ENCODE measurements around the gene ALX3. TPM values are rescaled to one million over a fixed set of nuclear protein-coding genes. Genes with fewer than 3 reads are reported as not detected.

Gene ALX3
- total RNA-seq, 1 experiment from 2014 or later, result not detected

DNA sequence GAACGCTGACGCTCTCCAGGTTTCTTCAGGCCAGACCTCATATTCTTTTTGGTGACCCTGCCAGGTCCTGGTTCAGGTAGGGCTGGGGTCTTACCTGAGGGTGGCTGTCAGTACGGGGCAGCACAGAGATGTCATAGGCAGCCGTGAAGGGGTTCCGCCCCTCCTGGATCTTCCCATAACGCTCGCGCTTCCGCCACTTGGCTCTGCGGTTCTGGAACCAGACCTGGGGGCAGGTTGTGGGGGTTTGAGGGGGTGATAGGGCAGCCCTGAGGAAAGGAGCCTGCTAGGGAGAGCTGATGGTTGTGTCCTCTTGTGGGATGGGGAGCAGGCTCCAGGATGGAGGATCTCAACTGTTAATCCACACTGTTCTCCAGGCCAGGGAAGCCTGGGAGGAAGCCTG lies 9.1 kb downstream of the ALX3 start:
- no TSS peak for BruUV-seq (replicated peaks)
- CTCF ChIA-PET, result no interaction called here
- no peaks in the 10 kb centered on the region for H3K9me3 Mint-ChIP-seq (ENCODE audit: low read depth, unreplicated experiment)

DNA sequence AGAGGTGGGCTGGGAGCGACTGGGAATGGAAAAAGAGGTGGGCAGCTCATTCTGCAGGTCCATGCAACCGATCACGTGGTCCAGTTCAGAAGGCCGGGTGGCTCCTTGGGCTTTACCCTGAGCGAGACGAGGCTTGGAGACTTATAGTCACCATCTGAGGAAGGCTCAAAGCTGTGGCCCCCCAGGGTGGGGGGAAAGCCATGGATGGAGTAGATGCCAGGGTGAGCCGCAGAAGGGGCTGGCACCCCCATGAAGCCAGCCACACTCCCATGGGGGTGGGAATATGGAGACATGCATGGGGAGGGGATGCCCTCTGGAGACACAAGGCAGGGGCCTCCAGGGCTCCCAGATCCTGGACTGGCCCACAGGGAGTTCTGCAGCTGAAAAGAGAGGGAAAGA lies 9.8 kb downstream of the ALX3 start:
- BruUV-seq (replicated peaks), result no TSS peak
- intact Hi-C loops (cut with micrococcal nuclease; ENCODE audit: unreplicated experiment), result no loop called here
- Mint-ChIP-seq H3K4me1 (ENCODE audit: low read depth, unreplicated experiment) (no peaks in the 10 kb centered on the region), H3K27ac (ENCODE audit: unreplicated experiment) (no peak overlapping the region), H3K9me3 (ENCODE audit: low read depth, unreplicated experiment) (no peaks in the 10 kb centered on the region), H3K27me3 (ENCODE audit: unreplicated experiment) (no peaks in the 10 kb centered on the region), H3K4me3 (ENCODE audit: low read depth, unreplicated experiment) (no peak overlapping the region), H3K36me3 (ENCODE audit: insufficient read depth, unreplicated experiment) (no peaks in the 10 kb centered on the region)
- no peak for DNase-seq
- CTCF ChIA-PET, result interaction anchor here (0.6 kb wide), 1 partner anchor 8 kb away, joined by 5 read pairs; no protein-coding TSS in a partner anchor
- TF ChIP-seq, protein P1, sequence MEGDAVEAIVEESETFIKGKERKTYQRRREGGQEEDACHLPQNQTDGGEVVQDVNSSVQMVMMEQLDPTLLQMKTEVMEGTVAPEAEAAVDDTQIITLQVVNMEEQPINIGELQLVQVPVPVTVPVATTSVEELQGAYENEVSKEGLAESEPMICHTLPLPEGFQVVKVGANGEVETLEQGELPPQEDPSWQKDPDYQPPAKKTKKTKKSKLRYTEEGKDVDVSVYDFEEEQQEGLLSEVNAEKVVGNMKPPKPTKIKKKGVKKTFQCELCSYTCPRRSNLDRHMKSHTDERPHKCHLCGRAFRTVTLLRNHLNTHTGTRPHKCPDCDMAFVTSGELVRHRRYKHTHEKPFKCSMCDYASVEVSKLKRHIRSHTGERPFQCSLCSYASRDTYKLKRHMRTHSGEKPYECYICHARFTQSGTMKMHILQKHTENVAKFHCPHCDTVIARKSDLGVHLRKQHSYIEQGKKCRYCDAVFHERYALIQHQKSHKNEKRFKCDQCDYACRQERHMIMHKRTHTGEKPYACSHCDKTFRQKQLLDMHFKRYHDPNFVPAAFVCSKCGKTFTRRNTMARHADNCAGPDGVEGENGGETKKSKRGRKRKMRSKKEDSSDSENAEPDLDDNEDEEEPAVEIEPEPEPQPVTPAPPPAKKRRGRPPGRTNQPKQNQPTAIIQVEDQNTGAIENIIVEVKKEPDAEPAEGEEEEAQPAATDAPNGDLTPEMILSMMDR (IDR thresholded peaks at IDR 0.05; ENCODE audit: unreplicated experiment), result no peak

More for the DNA sequence above, 9.1 kb downstream of the ALX3 start:
- Mint-ChIP-seq H3K4me3 (ENCODE audit: low read depth, unreplicated experiment) (no peak overlapping the region), H3K36me3 (ENCODE audit: insufficient read depth, unreplicated experiment) (no peaks in the 10 kb centered on the region), H3K27me3 (ENCODE audit: unreplicated experiment) (no peaks in the 10 kb centered on the region), H3K4me1 (ENCODE audit: low read depth, unreplicated experiment) (no peaks in the 10 kb centered on the region), H3K27ac (ENCODE audit: unreplicated experiment) (no peak overlapping the region)
- DNase-seq, result no peak
- intact Hi-C loops (cut with micrococcal nuclease; ENCODE audit: unreplicated experiment), result no loop called here
- TF ChIP-seq, protein P1 (IDR thresholded peaks at IDR 0.05; ENCODE audit: unreplicated experiment), result no peak

DNA sequence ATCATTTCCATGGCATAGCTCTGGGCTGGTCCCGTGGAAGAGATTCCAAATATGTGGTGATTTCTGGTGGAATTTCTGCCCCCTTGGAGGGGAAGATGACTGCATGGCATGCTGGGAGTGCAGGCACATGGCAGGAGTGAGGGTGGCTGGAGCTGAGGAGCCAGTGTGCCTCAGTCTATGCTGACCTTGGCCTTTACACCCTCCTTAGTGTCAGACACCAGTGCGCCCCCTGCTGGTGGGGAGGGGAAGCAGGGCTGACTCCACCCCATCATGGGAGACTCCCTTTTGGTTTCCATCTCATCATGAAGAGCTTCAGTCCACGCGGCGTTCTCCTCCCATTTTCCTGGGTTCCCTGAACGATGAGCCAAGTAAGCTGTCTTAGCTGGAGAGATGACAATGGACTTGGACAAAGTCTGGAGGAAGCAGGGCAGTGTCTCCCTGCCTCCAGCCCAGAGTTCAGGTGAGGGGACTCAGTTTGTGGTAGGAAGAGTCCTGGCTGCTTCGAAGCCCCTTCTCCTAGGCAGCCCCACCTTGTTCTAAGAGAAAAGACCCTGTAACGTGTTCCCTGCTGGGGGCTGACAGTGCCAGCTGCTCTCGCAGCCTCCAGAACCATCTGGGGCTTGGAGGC lies 10.3 kb downstream of the ALX3 start:
- no peaks in the 10 kb centered on the region for H3K4me1 Mint-ChIP-seq (ENCODE audit: low read depth, unreplicated experiment)

DNA sequence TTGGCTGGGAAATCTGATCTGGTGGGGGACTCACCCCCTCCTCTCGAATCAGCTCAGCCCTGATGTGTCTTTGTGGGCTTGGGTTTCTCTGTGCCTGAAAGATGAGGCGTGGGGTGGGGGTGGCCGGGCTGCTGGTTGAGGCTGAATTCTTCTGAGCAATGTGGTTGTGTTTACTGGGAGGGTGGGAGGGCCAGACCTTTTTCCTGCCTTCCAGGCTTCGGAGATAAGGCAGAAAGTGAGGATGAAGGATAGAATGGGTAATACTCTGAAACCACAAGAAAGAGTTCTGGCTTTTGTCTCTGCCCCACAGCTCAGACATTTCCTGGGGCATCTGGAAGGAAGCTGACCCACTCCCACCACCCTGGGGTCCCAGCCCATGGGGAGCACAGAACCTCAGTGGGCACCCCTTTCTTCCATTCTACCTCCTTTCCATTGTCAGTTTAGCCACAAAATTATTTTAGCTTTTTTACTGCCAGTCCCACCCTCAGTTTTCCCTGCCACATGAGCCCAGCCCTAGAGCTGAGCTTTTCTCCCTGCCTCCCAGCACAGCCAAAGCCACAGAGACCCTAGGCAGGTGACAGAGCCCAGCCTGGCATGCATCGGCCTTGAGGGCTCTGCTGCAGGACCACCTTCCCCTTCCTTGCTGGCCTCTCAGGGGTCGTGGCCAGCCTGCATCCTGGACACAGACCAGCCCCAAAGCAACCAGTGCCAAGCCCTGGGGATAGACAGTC lies 11.2 kb downstream of the ALX3 start:
- H3K27me3 Mint-ChIP-seq (ENCODE audit: unreplicated experiment), result no peaks in the 10 kb centered on the region
- no TSS peak for BruUV-seq (replicated peaks)
- H3K4me3 Mint-ChIP-seq (ENCODE audit: low read depth, unreplicated experiment), result no peak overlapping the region

More for the DNA sequence above, 10.3 kb downstream of the ALX3 start:
- TF ChIP-seq, protein P1 (IDR thresholded peaks at IDR 0.05; ENCODE audit: unreplicated experiment), result peak; percentile 79
- Mint-ChIP-seq H3K27me3 (ENCODE audit: unreplicated experiment) (no peaks in the 10 kb centered on the region), H3K27ac (ENCODE audit: unreplicated experiment) (no peak overlapping the region), H3K36me3 (ENCODE audit: insufficient read depth, unreplicated experiment) (peaks cover 2% of the 10 kb centered on the region), H3K9me3 (ENCODE audit: low read depth, unreplicated experiment) (no peaks in the 10 kb centered on the region), H3K4me3 (ENCODE audit: low read depth, unreplicated experiment) (no peak overlapping the region)
- DNase-seq, result peak; percentile 53
- intact Hi-C loops (cut with micrococcal nuclease; ENCODE audit: unreplicated experiment), result no loop called here
- CTCF ChIA-PET, result interaction anchor here (0.6 to 0.7 kb wide), 2 partner anchors 8 to 53 kb away, joined by 3 to 5 read pairs; no protein-coding TSS in a partner anchor
- no TSS peak for BruUV-seq (replicated peaks)

More for the DNA sequence above, 11.2 kb downstream of the ALX3 start:
- peaks cover 7% of the 10 kb centered on the region for H3K36me3 Mint-ChIP-seq (ENCODE audit: insufficient read depth, unreplicated experiment)
- H3K27ac Mint-ChIP-seq (ENCODE audit: unreplicated experiment), result no peak overlapping the region
- DNase-seq, result no peak
- intact Hi-C loops (cut with micrococcal nuclease; ENCODE audit: unreplicated experiment), result no loop called here
- H3K4me1 Mint-ChIP-seq (ENCODE audit: low read depth, unreplicated experiment), result no peaks in the 10 kb centered on the region
- CTCF ChIA-PET, result interaction anchor here (0.7 kb wide), 1 partner anchor 54 kb away, joined by 3 read pairs; no protein-coding TSS in a partner anchor
- no peaks in the 10 kb centered on the region for H3K9me3 Mint-ChIP-seq (ENCODE audit: low read depth, unreplicated experiment)
- TF ChIP-seq, protein P1 (IDR thresholded peaks at IDR 0.05; ENCODE audit: unreplicated experiment), result no peak

Measured in Calu3 (cell line).